HG02840 (cell line): Measurements from ENCODE around the gene COG3.

ENCODE experiments used
- ATAC-seq: cut with Tn5 transposase; IDR thresholded peaks from one replicate; pipeline ENCODE4 v1.9.1; 2021; ENCODE audit warnings: mild to moderate bottlenecking, moderate library complexity, moderate number of reproducible peaks; ENCODE audit not compliant: unreplicated experiment, low FRiP score

COG3 gene

GRCh38 chr13:45500492-45501174, 35.9 kb downstream of the COG3 start:
- ATAC-seq = no peak

- ATAC-seq = no peak
These were observed 36.4 kb downstream of the COG3 start for GRCh38 chr13:45501175-45501526.

- no peak for ATAC-seq
These were observed 38.9 kb downstream of the COG3 start for GRCh38 chr13:45503658-45504057.

- ATAC-seq = no peak
These were observed 42.1 kb downstream of the COG3 start for GRCh38 chr13:45506811-45507210.

- ATAC-seq = no peak
These were observed 44.0 kb downstream of the COG3 start for GRCh38 chr13:45508776-45509175.

- ATAC-seq = no peak
These were observed 45.9 kb downstream of the COG3 start for GRCh38 chr13:45510672-45511071.

- no peak for ATAC-seq
These were observed 46.8 kb downstream of the COG3 start for GRCh38 chr13:45511310-45512097.

GRCh38 chr13:45512098-45512496, 47.4 kb downstream of the COG3 start:
- ATAC-seq = no peak

GRCh38 chr13:45516757-45517156, 52.0 kb downstream of the COG3 start:
- no peak for ATAC-seq

- no peak for ATAC-seq
These were observed 53.9 kb downstream of the COG3 start for GRCh38 chr13:45518525-45519245.

- no peak for ATAC-seq
These were observed 54.8 kb downstream of the COG3 start for GRCh38 chr13:45519493-45519892.

GRCh38 chr13:45521297-45521696, 56.6 kb downstream of the COG3 start:
- no peak for ATAC-seq

GRCh38 chr13:45522571-45522970, 57.8 kb downstream of the COG3 start:
- ATAC-seq = no peak

GRCh38 chr13:45527699-45528462, 63.1 kb downstream of the COG3 start:
- ATAC-seq = no peak

- no peak for ATAC-seq
These were observed 65.0 kb downstream of the COG3 start for GRCh38 chr13:45529758-45530157.

- ATAC-seq = no peak
These were observed 69.9 kb downstream of the COG3 start for GRCh38 chr13:45534604-45535003.

GRCh38 chr13:45536224-45536623, 71.5 kb downstream of the COG3 start:
- no peak for ATAC-seq

GRCh38 chr13:45537516-45537915, 72.8 kb downstream of the COG3 start:
- ATAC-seq = no peak

- ATAC-seq = no peak
These were observed 73.6 kb downstream of the COG3 start for GRCh38 chr13:45538382-45538781.

GRCh38 chr13:45540195-45540594, 75.5 kb downstream of the COG3 start:
- no peak for ATAC-seq

GRCh38 chr13:45540864-45541263, 76.1 kb downstream of the COG3 start:
- no peak for ATAC-seq
